Measurements from ENCODE around the gene FAM222B. TPM values are rescaled to one million over a fixed set of nuclear protein-coding genes. Genes with fewer than 3 reads are reported as not detected.
"Not testable (repeated sequence)": the region's sequence is repeated elsewhere in the genome, so short reads cannot be mapped to it uniquely, and the experiment has no call there.

FAM222B gene
- total and polyA plus RNA-seq, 3 experiments from 2014 or later = 19.3 to 21.5 (median 20.6) TPM

- no peaks in the 10 kb centered on the region for H3K27me3 Mint-ChIP-seq
- no peak for DNase-seq
- peaks cover 0 to 5% (median 2%) of the 10 kb centered on the region in 3 donors for H3K36me3 Mint-ChIP-seq
- H3K9me3 Mint-ChIP-seq = no peaks in the 10 kb centered on the region
- H3K4me3 Mint-ChIP-seq = peak overlapping the region in 1 of 7 donors; percentile 23
- Histone ChIP-seq H3K27ac (ENCODE audit: low read depth, low read length) (no peak overlapping the region), H3K9me3 (ENCODE audit: low read length) (no peaks in the 10 kb centered on the region), H3K36me3 (ENCODE audit: insufficient read depth, low read length) (no peaks in the 10 kb centered on the region), H3K4me3 (ENCODE audit: low read length) (no peak overlapping the region), H3K27me3 (ENCODE audit: insufficient read depth, low read length, poor library complexity, severe bottlenecking) (no peaks in the 10 kb centered on the region), H3K4me1 (ENCODE audit: insufficient read depth, low read length) (peaks cover 34% of the 10 kb centered on the region)
- ChIA-PET POLR2A (no interaction called here), CTCF (interaction anchor here (1.5 to 17.0 kb wide), 2 partner anchors 9 to 15 kb away, joined by 6 to 579 read pairs; partner anchors contain the start of genes NEK8, RPL23A and TLCD1)
- peaks cover 12 to 28% (median 14%) of the 10 kb centered on the region in 3 donors for H3K4me1 Mint-ChIP-seq
- H3K27ac Mint-ChIP-seq = peak overlapping the region in 2 of 8 donors; percentile 36 to 60
These were observed 101.9 kb downstream of the FAM222B start for GRCh38 chr17:28740406-28741357.

GRCh38 chr17:28738680-28739384 is 103.8 kb downstream of the FAM222B start:
- DNase-seq = peak in 3 of 5 donors; percentile 34 to 53 (median 47)
- Mint-ChIP-seq H3K27ac (peak overlapping the region in 6 of 8 donors; percentile 10 to 89 (median 56)), H3K4me1 (peaks cover 8 to 15% (median 12%) of the 10 kb centered on the region in 3 donors), H3K9me3 (no peaks in the 10 kb centered on the region), H3K4me3 (no peak overlapping the region), H3K27me3 (no peaks in the 10 kb centered on the region), H3K36me3 (peaks cover 0 to 2% (median 2%) of the 10 kb centered on the region in 3 donors)
- ChIA-PET CTCF (interaction anchor here (0.7 to 17.0 kb wide), 2 partner anchors 12 to 13 kb away, joined by 3 to 579 read pairs; partner anchors contain the start of genes NEK8, RPL23A and TLCD1), POLR2A (no interaction called here)
- no peak overlapping the region for H3K4me3 ChIP-seq (ENCODE audit: low read length)
- H3K27ac ChIP-seq (ENCODE audit: low read depth, low read length) = no peak overlapping the region
- peaks cover 20% of the 10 kb centered on the region for H3K4me1 ChIP-seq (ENCODE audit: insufficient read depth, low read length)
- no peaks in the 10 kb centered on the region for H3K27me3 ChIP-seq (ENCODE audit: insufficient read depth, low read length, poor library complexity, severe bottlenecking)
- no peaks in the 10 kb centered on the region for H3K9me3 ChIP-seq (ENCODE audit: low read length)
- H3K36me3 ChIP-seq (ENCODE audit: insufficient read depth, low read length) = no peaks in the 10 kb centered on the region

GRCh38 chr17:28737770-28738679 is 104.6 kb downstream of the FAM222B start:
- no peaks in the 10 kb centered on the region for H3K27me3 Mint-ChIP-seq
- no peak overlapping the region for H3K4me3 Mint-ChIP-seq
- peak overlapping the region in 6 of 8 donors; percentile 10 to 89 (median 56) for H3K27ac Mint-ChIP-seq
- peaks cover 0 to 2% (median 2%) of the 10 kb centered on the region in 3 donors for H3K36me3 Mint-ChIP-seq
- no peaks in the 10 kb centered on the region for H3K27me3 ChIP-seq (ENCODE audit: insufficient read depth, low read length, poor library complexity, severe bottlenecking)
- ChIA-PET CTCF (interaction anchor here (17.0 kb wide), 1 partner anchor 12 kb away, joined by 579 read pairs; the partner anchor contains the start of genes NEK8, RPL23A and TLCD1), POLR2A (no interaction called here)
- no peak overlapping the region for H3K4me3 ChIP-seq (ENCODE audit: low read length)
- peaks cover 15% of the 10 kb centered on the region for H3K4me1 ChIP-seq (ENCODE audit: insufficient read depth, low read length)
- no peaks in the 10 kb centered on the region for H3K9me3 ChIP-seq (ENCODE audit: low read length)
- no peak overlapping the region for H3K27ac ChIP-seq (ENCODE audit: low read depth, low read length)
- no peaks in the 10 kb centered on the region for H3K9me3 Mint-ChIP-seq
- no peaks in the 10 kb centered on the region for H3K36me3 ChIP-seq (ENCODE audit: insufficient read depth, low read length)
- peak in 1 of 5 donors; percentile 35 for DNase-seq
- peaks cover 8 to 13% (median 12%) of the 10 kb centered on the region in 3 donors for H3K4me1 Mint-ChIP-seq

- ChIA-PET CTCF (no interaction called here), POLR2A (no interaction called here)
These were observed 105.3 kb downstream of the FAM222B start for GRCh38 chr17:28737316-28737715.

GRCh38 chr17:28735913-28736769 is 106.4 kb downstream of the FAM222B start:
- H3K27me3 Mint-ChIP-seq; H3K36me3 ChIP-seq (ENCODE audit: insufficient read depth, low read length); H3K4me3 Mint-ChIP-seq; H3K27me3 ChIP-seq (ENCODE audit: insufficient read depth, low read length, poor library complexity, severe bottlenecking); POLR2A ChIA-PET; H3K4me3 ChIP-seq (ENCODE audit: low read length); DNase-seq; H3K9me3 ChIP-seq (ENCODE audit: low read length); H3K9me3 Mint-ChIP-seq; H3K27ac ChIP-seq (ENCODE audit: low read depth, low read length); H3K36me3 Mint-ChIP-seq: not testable (repeated sequence)
- peaks cover 15% of the 10 kb centered on the region for H3K4me1 ChIP-seq (ENCODE audit: insufficient read depth, low read length)
- Mint-ChIP-seq H3K4me1 (peaks cover 8 to 12% (median 12%) of the 10 kb centered on the region in 3 donors), H3K27ac (peak overlapping the region in 1 of 8 donors; percentile 39)
- CTCF ChIA-PET = interaction anchor here (1.4 to 1.5 kb wide), 2 partner anchors 9 to 27 kb away, joined by 4 to 9 read pairs; partner anchors contain the start of gene TLCD1

More at GRCh38 chr17:28737316-28737715, 105.3 kb downstream of the FAM222B start:
- Mint-ChIP-seq H3K9me3 (no peaks in the 10 kb centered on the region), H3K27ac (peak overlapping the region in 1 of 8 donors; percentile 39), H3K36me3 (peaks cover 0 to 2% (median 2%) of the 10 kb centered on the region in 3 donors), H3K4me1 (peaks cover 8 to 12% (median 12%) of the 10 kb centered on the region in 3 donors), H3K4me3 (no peak overlapping the region), H3K27me3 (no peaks in the 10 kb centered on the region)
- no peaks in the 10 kb centered on the region for H3K27me3 ChIP-seq (ENCODE audit: insufficient read depth, low read length, poor library complexity, severe bottlenecking)
- H3K9me3 ChIP-seq (ENCODE audit: low read length) = no peaks in the 10 kb centered on the region
- H3K36me3 ChIP-seq (ENCODE audit: insufficient read depth, low read length) = no peaks in the 10 kb centered on the region
- DNase-seq = no peak
- no peak overlapping the region for H3K27ac ChIP-seq (ENCODE audit: low read depth, low read length)
- peaks cover 15% of the 10 kb centered on the region for H3K4me1 ChIP-seq (ENCODE audit: insufficient read depth, low read length)
- H3K4me3 ChIP-seq (ENCODE audit: low read length) = no peak overlapping the region

- no peak overlapping the region for H3K4me3 ChIP-seq (ENCODE audit: low read length)
- DNase-seq = no peak
- no peaks in the 10 kb centered on the region for H3K9me3 ChIP-seq (ENCODE audit: low read length)
- Mint-ChIP-seq H3K9me3 (no peaks in the 10 kb centered on the region), H3K4me3 (no peak overlapping the region), H3K4me1 (peaks cover 8 to 12% (median 12%) of the 10 kb centered on the region in 3 donors), H3K27ac (no peak overlapping the region), H3K27me3 (no peaks in the 10 kb centered on the region), H3K36me3 (peaks cover 0 to 2% (median 2%) of the 10 kb centered on the region in 3 donors)
- H3K27ac ChIP-seq (ENCODE audit: low read depth, low read length) = peak overlapping the region; percentile 31
- no peaks in the 10 kb centered on the region for H3K36me3 ChIP-seq (ENCODE audit: insufficient read depth, low read length)
- POLR2A ChIA-PET = no interaction called here
- no peaks in the 10 kb centered on the region for H3K27me3 ChIP-seq (ENCODE audit: insufficient read depth, low read length, poor library complexity, severe bottlenecking)
- CTCF ChIA-PET = interaction anchor here (1.4 to 1.8 kb wide), 3 partner anchors 8 to 28 kb away, joined by 4 to 9 read pairs (median 6); partner anchors contain the start of gene TLCD1
- peaks cover 15% of the 10 kb centered on the region for H3K4me1 ChIP-seq (ENCODE audit: insufficient read depth, low read length)
These were observed 107.3 kb downstream of the FAM222B start for GRCh38 chr17:28735242-28735722.

Measured in CD8-positive, alpha-beta memory T cell (primary cell).